Activated CD8-positive, alpha-beta memory T cell treated with anti-CD3 and anti-CD28 coated beads for 4 hours (primary cell): ENCODE data around the gene UBE2Q2.
"Not testable (repeated sequence)": the region's sequence is repeated elsewhere in the genome, so short reads cannot be mapped to it uniquely, and the experiment has no call there.

Experiments
- DNase-seq, 2 donors: peaks; one replicate each; pipeline ENCODE4 v3.0.0-alpha.2; 2020; ENCODE audit warnings: low read depth in 2 of 2

Gene UBE2Q2

GRCh38 chr15:75823860-75824613 lies 19.2 kb upstream of the UBE2Q2 start:
- DNase-seq = no peak

DNA sequence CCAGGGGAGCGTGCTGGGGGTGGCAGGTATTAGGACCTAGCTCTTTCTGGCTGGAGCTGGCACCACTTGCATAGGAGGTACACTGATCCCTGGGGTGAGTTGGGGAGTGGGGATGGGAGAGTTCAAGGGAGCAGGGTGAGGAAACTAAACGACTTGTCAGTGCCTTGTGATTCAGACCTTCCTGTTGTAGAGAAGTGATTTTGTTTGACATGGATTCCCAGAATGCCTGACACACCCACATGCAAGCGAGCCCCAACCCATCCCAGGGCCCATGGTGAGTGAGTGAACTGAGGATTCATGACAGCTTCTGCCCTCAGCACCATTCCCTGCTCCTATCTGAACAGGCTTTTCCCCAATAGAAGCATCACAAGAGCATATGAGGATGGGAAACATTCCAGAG lies 15.6 kb upstream of the UBE2Q2 start:
- DNase-seq = no peak

GRCh38 chr15:75828429-75828828 lies 14.8 kb upstream of the UBE2Q2 start:
- no peak for DNase-seq

DNA sequence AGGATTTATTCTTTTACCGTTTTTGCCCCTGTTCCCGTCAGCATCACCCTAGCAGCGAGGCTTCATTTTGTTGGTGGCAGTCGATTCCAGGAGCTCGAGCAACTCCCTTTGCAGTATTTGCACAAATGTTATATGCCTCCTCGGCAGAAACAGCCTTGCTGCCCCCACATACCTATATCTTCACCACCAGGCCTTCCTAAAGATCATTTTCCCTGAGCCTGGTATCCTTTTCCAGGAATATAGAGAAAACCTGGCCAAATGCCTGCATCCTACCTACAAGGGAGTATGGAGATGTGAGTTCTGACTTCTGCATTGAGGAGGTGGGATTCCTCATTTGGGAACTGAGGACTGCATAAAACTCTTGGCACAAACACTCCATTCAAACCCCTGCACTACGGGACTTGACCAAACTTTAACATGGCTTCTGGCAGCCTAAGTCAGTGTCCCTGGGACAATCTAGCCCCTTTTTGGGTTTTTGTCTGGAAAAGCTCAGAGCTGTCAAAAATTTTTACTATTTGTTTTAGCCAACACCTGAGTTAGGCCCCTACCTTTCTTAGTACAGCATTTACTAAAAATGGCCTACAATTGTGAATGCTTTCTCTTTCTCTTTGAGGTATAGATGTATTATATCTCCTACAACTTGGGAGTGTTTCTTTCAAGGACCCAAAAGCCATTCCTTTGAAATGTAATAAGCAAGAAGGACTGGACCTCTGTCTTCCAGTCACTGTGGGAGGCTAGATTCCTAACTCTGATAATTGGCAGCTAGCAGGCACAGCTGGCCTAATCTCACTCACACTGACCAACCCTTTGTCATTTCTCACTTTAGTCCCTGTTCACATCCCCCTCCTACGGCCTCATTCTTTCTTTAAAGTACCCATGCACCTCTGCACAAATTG lies 12.1 kb upstream of the UBE2Q2 start:
- DNase-seq = no peak

- DNase-seq = no peak
These were observed 11.5 kb upstream of the UBE2Q2 start for GRCh38 chr15:75831806-75832102.

- DNase-seq = no peak
These were observed 11.1 kb upstream of the UBE2Q2 start for GRCh38 chr15:75832114-75832513.

DNA sequence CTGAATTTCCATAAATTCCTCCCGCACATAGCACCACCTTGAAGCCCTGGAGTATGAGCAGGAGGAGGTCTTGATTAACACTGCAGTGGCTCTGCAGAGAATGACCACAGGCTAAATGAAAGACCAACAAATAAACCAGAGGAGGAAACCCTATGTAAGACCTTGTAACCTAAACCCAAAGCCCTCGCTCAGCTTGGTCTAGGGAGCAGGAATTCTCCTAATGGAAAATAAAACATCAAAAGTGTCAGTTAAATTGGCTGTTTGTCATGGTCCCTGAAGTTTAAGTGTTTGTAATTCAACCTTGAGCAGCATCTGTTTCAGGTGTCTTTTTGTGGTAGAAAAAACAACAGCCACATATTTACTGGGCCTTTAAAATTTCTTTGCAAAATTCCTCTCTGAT lies 9.2 kb upstream of the UBE2Q2 start:
- DNase-seq = no peak

DNA sequence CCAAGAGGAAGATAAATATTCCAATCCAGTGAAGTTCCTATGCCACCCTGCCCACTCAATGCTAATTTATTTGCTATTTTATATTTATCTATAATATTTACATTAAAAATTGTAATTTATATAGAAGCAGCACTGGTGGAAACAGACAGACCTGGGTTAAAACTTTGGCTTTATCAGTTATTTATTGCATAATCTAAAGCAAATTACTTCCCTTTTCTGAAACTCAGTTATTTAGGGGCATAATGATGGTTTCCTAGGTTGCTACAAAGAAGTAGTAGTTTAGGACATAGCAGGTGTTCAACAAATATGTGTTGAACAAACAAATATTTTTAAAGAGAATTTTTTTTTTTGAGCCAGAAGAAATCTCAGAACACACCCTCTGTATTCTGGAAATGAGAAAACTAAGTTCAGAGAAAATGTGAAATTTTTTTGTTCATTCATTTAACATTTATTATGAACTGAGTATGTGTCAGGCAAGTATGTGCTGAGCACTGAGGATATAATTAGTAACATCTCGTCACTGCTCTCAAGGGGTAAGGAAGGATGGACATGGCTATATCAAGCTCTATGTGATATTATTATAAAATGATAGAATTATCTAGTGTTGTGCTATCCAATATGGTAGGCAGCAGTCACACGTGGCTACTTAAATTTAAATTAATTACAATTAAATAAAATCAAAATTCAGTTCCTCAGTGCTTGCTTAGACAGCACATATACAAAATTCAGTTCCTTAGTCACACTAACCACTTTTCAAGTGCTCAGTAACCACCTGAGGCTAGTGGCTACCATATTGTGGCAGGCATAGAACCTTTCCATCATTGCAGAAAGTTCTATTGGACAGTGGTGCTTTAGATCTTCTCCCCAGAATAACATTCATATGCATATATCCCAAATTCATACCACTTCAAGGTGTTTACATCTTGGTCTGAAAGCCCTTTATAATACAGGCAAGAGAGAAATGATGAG lies 7.0 kb upstream of the UBE2Q2 start:
- DNase-seq = no peak

DNA sequence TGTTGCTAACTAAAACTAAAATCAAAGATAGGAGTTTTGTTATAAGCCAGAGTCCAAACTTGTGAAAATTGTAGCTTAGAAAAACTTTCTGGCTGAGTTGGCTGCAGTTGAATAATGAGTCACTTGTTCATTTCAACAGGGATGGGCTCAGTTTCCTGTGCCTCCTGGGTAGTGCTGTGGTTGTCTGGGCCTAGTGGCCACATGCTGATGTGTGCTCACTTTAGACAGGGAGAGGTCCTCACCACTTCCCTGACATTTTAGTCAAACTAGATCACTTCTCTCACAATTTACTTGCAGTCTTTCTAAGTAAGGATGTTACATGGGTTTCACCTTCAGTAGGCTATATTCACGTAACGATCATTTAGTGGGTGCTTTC lies 6.3 kb upstream of the UBE2Q2 start:
- peak; percentile 8 to 13 for DNase-seq

GRCh38 chr15:75840659-75841058 lies 2.6 kb upstream of the UBE2Q2 start:
- DNase-seq = no peak

- no peak for DNase-seq
These were observed 1.6 kb upstream of the UBE2Q2 start for GRCh38 chr15:75841626-75842025.

DNA sequence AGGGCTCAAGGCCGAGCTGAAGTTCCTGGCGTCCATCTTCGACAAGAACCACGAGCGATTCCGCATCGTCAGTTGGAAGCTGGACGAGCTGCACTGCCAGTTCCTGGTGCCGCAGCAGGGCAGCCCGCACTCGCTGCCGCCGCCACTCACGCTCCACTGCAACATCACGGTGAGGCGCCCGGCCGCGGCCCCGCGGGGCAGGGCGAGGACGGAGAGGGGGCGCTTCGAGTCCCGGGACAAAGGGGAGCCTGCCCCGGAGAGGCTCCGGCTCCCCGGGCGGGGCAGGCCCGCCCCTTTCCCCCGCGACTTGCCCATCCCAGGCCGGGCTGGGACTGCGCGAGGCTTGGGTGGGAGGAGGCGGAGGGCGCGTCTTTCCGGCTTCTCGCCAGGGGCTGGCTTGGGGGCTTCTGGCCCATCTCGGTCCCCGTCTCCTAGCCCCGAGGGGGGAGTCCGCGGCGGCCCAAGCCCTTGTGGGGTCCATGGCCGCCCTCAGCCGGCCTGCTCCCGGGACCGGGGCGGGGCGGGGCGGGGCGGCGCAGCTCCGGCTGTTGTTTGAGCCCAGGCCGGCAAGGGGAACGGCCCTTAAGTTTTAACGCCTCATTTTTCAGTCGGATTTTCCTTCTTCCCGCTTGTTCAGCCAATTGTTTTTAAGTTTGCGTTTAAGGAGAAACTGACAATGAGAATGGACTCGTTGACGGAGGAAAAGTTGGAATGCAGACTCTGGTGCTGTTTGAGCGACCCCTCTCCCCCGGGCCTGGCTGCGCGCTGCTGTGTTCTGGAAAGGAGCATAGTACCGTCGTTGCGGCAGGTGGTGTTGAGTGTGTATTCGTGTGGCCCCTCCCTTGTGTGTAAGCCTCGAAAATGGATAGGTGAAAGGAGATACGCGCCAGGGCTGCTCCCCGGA lies 683 bp downstream of the UBE2Q2 start:
- DNase-seq = peak; percentile 12 to 21

- no peak for DNase-seq
These were observed 1.5 kb downstream of the UBE2Q2 start for GRCh38 chr15:75844629-75845335.

DNA sequence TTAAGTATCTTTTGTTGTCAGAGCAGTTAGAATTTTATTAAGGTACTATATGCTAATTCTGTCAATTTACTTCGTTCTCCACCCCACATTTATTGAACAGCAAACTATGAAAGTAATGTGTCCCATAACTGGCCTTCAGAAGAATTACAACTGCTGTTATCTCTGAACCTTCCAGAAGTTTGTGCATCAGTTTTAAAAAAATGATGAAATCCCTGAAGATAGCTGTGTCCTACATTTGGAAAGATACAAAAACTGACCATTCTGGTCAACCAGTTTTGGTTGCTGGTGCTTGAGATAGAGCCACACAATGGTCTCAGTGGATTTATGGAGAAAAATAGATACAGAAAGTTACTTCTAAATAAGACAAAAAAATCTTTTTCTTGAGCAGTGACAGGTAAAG lies 5.9 kb downstream of the UBE2Q2 start:
- DNase-seq = no peak

DNA sequence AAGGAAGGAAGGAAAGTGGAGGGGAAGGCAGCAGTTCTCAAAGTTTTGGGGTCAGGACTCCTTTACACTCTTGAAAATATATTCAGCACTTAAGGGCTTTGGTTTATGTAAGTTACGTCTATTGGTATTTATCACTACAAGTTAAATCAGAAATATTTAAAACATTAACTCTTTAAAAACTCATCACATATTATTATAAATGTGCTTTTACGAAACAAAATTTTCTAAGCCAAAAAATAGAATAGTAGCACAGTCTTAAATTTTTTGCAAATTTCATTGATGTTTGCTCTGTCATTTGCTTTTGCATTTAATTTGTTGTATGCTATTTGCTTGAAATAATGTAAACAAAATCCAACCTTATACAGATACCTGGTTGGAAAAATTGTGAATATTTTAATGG lies 7.5 kb downstream of the UBE2Q2 start:
- DNase-seq = no peak

GRCh38 chr15:75851566-75851965 lies 8.3 kb downstream of the UBE2Q2 start:
- not testable (repeated sequence) for DNase-seq

- DNase-seq = no peak
These were observed 14.6 kb downstream of the UBE2Q2 start for GRCh38 chr15:75857886-75858285.

GRCh38 chr15:75861750-75862402 lies 18.6 kb downstream of the UBE2Q2 start:
- DNase-seq = no peak

DNA sequence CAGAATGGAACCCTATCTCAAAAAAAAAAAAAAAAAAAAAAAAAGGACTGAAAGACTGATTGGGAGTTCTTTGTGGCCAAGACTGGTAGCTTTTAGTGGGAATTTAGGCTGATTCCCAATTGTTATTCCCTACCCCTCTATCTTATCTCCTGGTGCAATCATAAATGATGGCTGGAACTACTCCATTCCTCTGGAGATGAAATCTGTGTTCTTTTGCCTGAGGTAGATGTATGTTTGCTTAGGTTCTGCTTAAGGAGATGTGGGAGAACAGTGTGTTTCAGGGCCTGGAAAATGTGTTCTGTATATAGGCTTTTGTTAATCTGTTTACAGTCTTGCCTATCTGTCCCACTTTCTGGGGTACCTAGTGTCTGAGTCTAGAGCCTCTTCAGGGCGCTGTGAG lies 19.5 kb downstream of the UBE2Q2 start:
- no peak for DNase-seq
